ENCODE data around the gene DCTD. TPM values are rescaled to one million over a fixed set of nuclear protein-coding genes. Genes with fewer than 3 reads are reported as not detected.

Gene DCTD
- total and polyA plus RNA-seq, 7 donors, result 33.3 to 54.9 (median 38.2) TPM

GRCh38 chr4:182859730-182860129 is 57.5 kb downstream of the DCTD start:
- TF ChIP-seq POLR2AphosphoS5 (IDR thresholded peaks at IDR 0.05), result no peak
- TF ChIP-seq EP300 (IDR thresholded peaks at IDR 0.05), result no peak
- TF ChIP-seq, protein P1, sequence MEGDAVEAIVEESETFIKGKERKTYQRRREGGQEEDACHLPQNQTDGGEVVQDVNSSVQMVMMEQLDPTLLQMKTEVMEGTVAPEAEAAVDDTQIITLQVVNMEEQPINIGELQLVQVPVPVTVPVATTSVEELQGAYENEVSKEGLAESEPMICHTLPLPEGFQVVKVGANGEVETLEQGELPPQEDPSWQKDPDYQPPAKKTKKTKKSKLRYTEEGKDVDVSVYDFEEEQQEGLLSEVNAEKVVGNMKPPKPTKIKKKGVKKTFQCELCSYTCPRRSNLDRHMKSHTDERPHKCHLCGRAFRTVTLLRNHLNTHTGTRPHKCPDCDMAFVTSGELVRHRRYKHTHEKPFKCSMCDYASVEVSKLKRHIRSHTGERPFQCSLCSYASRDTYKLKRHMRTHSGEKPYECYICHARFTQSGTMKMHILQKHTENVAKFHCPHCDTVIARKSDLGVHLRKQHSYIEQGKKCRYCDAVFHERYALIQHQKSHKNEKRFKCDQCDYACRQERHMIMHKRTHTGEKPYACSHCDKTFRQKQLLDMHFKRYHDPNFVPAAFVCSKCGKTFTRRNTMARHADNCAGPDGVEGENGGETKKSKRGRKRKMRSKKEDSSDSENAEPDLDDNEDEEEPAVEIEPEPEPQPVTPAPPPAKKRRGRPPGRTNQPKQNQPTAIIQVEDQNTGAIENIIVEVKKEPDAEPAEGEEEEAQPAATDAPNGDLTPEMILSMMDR (IDR thresholded peaks at IDR 0.05), result no peak
- no peak for TF ChIP-seq POLR2A (IDR thresholded peaks at IDR 0.05)
- no peak overlapping the region for H3K4me3 ChIP-seq
- no peaks in the 10 kb centered on the region for H3K36me3 ChIP-seq
- DNase-seq, result no peak
- intact Hi-C loops (cut with DNase I), result no loop called here
- WGBS, 2 donors, result 93 to 97% methylated on average over 2 of the region's 2 CpGs
- no peaks in the 10 kb centered on the region for H3K4me1 ChIP-seq
- H3K27ac ChIP-seq, result no peak overlapping the region
- H3K9me3 ChIP-seq, result no peaks in the 10 kb centered on the region
- H3K27me3 ChIP-seq, result no peaks in the 10 kb centered on the region

DNA sequence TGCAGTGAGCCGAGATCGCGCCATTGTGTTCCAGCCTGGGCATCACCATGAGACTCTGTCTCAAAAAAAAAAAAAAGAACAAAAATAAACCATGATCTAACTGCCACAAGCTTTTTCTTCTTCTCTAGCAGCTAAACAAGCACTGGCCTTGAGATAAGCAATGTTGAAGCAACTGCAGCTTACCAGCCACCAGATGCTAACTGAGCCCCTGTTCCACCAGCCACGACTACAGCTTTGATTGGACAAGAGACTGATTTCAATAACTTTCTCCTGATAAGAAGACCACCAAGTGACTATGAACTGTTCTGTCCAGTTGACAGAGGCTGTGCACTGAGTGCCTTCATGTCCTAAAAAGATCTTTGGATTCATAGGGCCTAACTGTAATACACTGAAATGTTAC is 58.5 kb downstream of the DCTD start:
- H3K27me3 ChIP-seq, result no peaks in the 10 kb centered on the region
- 95 to 97% methylated on average over 4 of the region's 4 CpGs for WGBS, 2 donors
- DNase-seq, result no peak
- no peaks in the 10 kb centered on the region for H3K36me3 ChIP-seq
- no peak for TF ChIP-seq POLR2A (IDR thresholded peaks at IDR 0.05)
- TF ChIP-seq EP300 (IDR thresholded peaks at IDR 0.05), result no peak
- TF ChIP-seq, protein P1 (IDR thresholded peaks at IDR 0.05), result no peak
- TF ChIP-seq POLR2AphosphoS5 (IDR thresholded peaks at IDR 0.05), result no peak
- H3K4me1 ChIP-seq, result no peaks in the 10 kb centered on the region
- intact Hi-C loops (cut with DNase I), result no loop called here
- H3K9me3 ChIP-seq, result peaks cover 0 to 2% (median 0%) of the 10 kb centered on the region in 4 donors
- no peak overlapping the region for H3K27ac ChIP-seq
- H3K4me3 ChIP-seq, result no peak overlapping the region

DNA sequence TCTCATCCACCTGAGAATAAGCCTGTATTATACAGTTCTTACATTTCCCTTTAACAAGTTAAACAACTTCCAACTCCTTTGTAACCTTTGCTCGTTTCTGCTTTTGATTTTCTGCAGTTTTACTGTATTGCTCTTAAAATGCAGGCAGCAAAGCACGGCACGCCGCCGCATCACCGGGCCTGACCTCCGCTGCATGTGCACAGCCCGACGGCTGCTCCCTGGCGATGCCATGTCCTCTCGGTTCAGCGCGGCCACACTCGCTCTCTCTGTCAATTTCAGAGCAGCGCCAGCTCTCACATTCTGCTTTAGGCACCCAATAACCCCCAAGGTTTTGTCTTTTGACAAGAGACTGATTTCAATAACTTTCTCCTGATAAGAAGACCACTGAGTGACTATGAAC is 60.3 kb downstream of the DCTD start:
- no peaks in the 10 kb centered on the region for H3K36me3 ChIP-seq
- no peak for DNase-seq
- H3K9me3 ChIP-seq, result peaks cover 0 to 3% (median 0%) of the 10 kb centered on the region in 4 donors
- 93 to 94% methylated on average over 15 of the region's 15 CpGs for WGBS, 2 donors
- no peaks in the 10 kb centered on the region for H3K27me3 ChIP-seq
- H3K4me1 ChIP-seq, result no peaks in the 10 kb centered on the region
- H3K27ac ChIP-seq, result no peak overlapping the region
- no peak overlapping the region for H3K4me3 ChIP-seq
- TF ChIP-seq EP300 (IDR thresholded peaks at IDR 0.05) (no peak), POLR2A (IDR thresholded peaks at IDR 0.05) (no peak), POLR2AphosphoS5 (IDR thresholded peaks at IDR 0.05) (no peak)
- TF ChIP-seq, protein P1 (IDR thresholded peaks at IDR 0.05), result no peak
- intact Hi-C loops (cut with DNase I), result no loop called here

DNA sequence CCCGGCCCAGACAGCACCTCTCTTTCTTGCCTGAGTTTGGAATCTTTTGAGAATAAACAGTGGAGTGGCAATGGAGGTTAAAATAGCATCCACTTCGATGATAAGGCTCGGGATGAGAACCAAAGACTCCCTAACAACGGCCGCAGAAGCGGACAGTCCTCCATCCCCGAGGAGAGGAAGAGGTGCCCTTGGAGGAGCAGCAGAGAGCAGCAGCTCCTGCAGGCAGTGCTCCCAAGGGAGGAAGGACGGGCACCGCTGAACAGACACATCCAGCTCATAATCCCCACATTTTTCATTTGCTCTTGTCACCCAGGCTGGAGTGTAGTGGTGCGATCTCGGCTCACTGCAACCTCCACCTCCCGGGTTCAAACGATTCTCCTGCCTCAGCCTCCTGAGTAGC is 61.3 kb downstream of the DCTD start:
- Histone ChIP-seq H3K4me1 (no peaks in the 10 kb centered on the region), H3K36me3 (no peaks in the 10 kb centered on the region), H3K9me3 (peaks cover 0 to 3% (median 0%) of the 10 kb centered on the region in 4 donors), H3K27ac (no peak overlapping the region), H3K4me3 (no peak overlapping the region), H3K27me3 (no peaks in the 10 kb centered on the region)
- no peak for DNase-seq
- intact Hi-C loops (cut with DNase I), result no loop called here
- TF ChIP-seq EP300 (IDR thresholded peaks at IDR 0.05), result no peak
- TF ChIP-seq, protein P1 (IDR thresholded peaks at IDR 0.05), result no peak
- no peak for TF ChIP-seq POLR2A (IDR thresholded peaks at IDR 0.05)
- no peak for TF ChIP-seq POLR2AphosphoS5 (IDR thresholded peaks at IDR 0.05)
- WGBS, 2 donors, result 92 to 93% methylated on average over 13 of the region's 13 CpGs

DNA sequence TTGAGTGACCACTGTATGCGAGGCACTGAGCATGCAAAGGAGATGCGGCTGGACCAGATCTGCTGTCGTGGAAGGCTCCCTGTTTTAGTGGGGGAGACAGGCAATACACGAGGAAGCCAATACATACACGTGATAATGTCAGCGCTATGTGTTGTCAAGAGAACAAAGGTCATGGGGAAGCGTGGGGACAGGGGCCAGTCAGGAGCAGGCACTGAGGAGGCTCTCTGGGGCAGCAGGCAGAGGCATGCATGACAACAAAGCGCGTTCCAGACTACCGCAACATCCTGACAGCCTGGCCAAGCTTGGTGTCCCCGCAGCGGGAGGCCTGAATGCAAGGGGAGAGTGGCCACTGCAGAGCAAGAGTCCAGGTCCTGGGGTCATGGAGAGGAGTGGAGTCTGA is 61.9 kb downstream of the DCTD start:
- H3K27ac ChIP-seq, result no peak overlapping the region
- H3K4me3 ChIP-seq, result no peak overlapping the region
- no peak for TF ChIP-seq POLR2A (IDR thresholded peaks at IDR 0.05)
- TF ChIP-seq, protein P1 (IDR thresholded peaks at IDR 0.05), result no peak
- TF ChIP-seq EP300 (IDR thresholded peaks at IDR 0.05), result no peak
- no peak for TF ChIP-seq POLR2AphosphoS5 (IDR thresholded peaks at IDR 0.05)
- WGBS, 2 donors, result 67 to 90% methylated on average over 12 of the region's 12 CpGs
- no peaks in the 10 kb centered on the region for H3K4me1 ChIP-seq
- H3K9me3 ChIP-seq, result peaks cover 0 to 3% (median 0%) of the 10 kb centered on the region in 4 donors
- intact Hi-C loops (cut with DNase I), result no loop called here
- no peak for DNase-seq
- no peaks in the 10 kb centered on the region for H3K36me3 ChIP-seq
- H3K27me3 ChIP-seq, result no peaks in the 10 kb centered on the region
